CMK (cell line): ENCODE results near the gene FFAR3.

Source experiments
- DNase-seq: peaks from one replicate; pipeline ENCODE4 v3.0.0-alpha.2; 2010; ENCODE audit warnings: low read depth

FFAR3 gene

DNA sequence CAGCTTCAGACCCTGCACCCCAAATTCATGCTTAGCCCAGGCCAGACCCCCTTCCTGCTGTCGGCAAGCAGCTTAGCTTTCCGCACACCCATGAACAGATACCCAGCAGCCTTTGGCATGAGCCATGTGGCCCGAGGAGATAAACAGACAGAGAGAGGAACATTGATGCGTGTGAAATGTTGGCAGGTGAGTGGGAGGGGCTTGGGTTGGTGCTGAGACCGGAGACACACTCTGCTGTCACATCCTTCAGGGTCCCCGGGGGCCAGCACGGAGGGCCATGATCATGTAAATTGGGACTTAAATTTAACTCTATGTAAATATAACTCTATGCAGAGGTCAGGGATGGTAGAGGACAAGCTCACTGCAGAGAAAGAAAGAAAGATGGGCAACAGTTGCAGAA is 27.8 kb upstream of the FFAR3 start:
- no peak for DNase-seq

DNA sequence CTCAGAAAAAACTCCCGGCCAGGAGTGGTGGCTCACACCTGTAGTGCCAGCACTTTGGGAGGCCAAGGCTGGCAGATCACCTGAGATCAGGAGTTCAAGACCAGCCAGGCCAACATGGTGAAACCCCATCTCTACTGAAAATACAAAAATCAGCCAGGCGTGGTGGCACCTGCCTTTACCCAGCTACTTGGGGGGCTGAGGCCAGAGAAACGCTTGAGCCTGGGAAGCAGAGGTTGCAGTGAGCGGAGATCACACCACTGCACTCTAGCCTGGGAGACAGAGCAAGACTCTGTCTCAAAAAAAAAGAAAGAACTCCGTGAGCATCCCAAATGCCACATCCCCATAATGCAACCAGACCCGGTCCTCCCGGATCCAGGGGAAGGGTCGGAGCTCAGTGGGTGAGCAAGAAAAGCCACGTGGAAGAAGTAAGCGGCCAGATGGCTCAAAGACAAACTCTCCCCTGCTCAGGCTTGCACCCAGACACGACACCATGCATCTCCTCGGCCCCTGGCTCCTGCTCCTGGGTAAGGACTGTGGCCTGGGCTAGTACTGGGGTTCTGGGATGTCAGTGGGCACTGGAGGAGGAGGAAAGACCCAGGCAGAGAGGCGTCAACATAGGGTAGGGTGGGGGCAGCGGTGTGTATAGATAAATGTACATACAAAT is 26.6 kb upstream of the FFAR3 start:
- DNase-seq = no peak

DNA sequence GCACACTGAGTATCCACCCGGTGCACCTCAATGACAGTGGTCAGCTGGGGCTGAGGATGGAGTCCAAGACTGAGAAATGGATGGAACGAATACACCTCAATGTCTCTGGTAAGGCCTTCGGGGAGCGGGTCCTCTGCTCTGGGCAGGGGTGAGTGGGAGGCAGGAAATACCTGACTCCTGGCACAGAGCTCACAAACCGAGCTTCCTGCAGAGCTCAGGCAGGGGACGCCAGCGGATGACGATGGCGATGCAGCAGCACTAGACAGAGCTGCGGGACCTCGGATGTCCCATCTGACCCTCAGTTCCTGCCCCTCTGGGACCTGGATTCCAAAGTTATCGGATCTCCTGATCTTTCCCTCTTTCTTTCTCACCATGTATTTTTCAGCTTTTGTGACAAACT is 25.4 kb upstream of the FFAR3 start:
- no peak for DNase-seq

DNA sequence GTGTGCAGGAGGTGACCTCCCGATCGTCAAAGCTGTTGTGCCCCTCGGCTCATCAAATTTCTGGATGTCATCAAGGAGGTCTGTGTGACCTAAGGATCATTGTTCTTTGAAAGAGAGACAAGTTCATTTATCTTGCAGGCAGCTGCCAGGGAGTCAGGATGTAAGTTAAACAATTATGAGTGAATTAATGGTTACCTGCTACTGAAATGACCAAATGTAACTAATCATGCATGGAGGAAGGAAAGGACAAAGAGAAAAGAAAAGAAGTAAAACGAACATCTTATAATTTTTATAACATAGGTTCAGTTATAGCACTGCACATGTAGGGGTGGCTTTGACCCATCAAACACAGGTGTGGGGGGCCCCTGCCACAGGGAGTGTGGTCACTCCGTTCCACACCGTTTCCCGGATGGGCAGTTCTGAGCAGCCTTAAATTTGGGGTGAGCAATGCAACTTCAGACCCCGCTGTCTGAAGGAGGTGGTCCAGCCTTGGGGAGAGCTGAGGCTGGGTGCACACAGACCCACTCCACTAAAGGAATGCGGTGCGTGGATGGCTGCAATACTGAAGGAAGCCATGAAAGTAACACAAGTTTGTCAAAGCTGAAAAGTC is 24.0 kb upstream of the FFAR3 start:
- DNase-seq = no peak

DNA sequence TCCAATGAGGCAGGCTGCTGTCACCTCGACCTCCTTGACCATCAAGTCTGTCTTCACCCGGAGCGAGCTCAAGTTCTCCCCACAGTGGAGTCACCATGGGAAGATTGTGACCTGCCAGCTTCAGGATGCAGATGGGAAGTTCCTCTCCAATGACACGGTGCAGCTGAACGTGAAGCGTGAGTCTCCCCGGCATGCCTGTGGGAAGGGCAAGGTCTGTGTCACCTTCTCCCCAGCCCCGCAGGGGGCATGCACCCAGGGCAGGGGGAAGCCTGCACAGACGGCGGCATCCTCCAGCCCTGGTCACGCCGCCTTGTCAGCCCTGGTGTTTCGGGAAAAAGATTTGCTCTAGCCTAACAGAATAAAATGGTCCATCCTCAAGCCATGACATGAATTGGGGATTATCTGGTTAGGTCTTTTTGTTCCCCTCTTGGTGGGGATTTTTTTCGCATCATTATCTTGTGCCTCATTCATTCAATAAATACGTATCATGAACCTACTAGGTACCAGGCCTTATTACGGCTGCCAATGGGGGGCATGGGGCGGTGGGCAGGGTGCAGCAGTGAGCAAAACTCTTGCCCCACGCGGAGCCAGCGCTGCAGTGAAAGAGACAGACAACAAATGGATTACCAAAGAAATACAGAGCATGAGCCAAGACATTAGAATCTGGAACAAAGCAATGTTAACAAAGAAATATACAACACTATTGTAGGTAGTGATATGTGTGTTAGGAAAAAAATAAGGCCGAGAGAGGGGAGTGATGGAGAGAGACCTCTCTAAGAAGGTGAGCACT is 21.9 kb upstream of the FFAR3 start:
- no peak for DNase-seq

DNA sequence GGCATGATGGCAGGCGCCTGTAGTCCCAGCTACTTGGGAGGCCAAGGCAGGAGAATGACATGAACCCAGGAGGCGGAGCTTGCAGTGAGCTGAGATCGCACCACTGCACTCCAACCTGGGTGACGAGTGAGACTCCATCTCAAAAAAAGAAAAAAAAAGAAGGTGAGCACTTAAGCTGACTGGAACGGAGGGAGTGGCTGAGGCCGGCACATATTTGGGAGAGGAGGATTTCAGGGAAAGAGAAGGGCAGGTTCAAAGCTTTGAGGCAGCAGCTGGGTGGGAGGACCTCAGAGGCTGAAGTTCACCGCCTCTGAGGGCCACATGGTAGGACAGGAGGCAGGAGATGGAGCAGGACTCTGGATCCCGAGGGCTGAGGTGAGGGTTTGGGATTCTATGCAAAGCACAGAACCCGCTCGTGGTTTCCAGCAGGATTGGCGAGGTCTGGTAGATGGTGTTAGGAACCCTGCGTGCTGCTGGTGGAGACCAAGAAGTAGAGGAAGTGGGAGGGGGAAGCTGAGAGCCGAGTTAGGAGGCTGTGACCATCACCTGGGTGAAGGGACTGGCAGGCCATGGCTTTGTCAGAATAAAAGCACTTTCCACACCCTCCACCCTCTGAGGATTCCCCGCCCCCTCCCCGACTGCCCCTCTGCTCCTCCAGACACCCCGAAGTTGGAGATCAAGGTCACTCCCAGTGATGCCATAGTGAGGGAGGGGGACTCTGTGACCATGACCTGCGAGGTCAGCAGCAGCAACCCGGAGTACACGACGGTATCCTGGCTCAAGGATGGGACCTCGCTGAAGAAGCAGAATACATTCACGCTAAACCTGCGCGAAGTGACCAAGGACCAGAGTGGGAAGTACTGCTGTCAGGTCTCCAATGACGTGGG is 20.9 kb upstream of the FFAR3 start:
- DNase-seq = no peak

DNA sequence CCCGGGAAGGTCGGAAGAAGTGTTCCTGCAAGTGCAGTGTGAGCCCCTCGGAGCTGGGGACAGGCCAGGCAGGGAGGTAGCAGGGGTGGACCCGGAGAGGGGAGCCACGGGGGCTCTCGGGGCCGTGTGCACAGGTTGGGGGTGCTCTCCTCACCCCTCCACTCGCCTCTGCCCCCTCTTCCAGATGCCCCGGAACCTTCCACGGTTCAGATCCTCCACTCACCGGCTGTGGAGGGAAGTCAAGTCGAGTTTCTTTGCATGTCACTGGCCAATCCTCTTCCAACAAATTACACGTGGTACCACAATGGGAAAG is 20.3 kb upstream of the FFAR3 start:
- DNase-seq = no peak

DNA sequence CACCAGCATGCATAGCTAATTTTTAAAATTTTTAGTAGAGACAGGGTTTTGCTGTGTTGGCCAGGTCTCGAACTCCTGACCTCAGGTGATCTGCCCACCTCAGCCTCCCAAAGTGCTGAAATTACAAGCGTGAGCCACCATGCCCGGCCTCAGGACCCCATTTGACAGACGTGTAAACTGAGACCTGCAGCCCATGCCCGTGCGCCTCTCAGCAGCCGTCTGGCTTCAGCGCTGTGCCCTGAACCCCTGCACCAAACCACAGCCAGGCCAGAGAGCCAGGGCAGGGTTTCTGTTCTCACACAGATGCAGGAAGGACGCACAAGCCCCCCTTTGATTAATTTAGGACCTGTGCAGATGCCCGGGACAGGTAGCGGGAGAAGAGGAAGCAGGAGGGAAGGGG is 17.8 kb upstream of the FFAR3 start:
- DNase-seq = no peak

DNA sequence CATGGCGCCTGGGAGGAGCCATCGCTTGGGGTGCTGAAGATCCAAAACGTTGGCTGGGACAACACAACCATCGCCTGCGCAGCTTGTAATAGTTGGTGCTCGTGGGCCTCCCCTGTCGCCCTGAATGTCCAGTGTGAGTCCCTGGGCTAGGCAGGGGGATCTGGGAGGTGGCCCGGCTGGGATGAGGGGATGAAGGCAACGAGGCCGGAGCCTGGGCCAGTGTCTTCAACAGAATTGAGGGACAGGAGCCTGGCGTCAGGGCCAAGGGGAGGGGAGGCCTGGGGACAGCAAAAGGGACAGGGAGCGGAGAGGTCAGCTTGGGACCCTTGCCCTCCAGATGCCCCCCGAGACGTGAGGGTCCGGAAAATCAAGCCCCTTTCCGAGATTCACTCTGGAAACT is 17.3 kb upstream of the FFAR3 start:
- no peak for DNase-seq

DNA sequence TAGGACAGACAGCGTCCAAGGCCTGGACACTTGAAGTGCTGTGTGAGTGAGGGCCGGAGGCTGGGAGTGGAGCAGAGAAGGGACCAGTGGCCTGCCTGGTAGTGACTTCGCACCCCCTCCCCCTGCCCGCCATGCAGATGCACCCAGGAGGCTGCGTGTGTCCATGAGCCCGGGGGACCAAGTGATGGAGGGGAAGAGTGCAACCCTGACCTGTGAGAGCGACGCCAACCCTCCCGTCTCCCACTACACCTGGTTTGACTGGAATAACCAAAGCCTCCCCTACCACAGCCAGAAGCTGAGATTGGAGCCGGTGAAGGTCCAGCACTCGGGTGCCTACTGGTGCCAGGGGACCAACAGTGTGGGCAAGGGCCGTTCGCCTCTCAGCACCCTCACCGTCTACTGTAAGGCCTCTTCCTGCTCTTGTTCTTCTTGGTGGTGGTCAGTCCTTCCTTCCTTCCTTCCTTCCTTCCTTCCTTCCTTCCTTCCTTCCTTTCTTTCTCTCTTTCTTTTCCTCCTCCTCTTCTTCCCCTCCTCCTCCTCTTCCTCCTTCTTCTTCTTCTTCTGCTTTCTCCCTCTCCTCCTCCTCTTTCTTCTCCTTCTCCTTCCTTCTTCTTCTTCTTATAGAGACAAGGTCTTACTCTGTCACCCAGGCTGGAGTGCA is 16.6 kb upstream of the FFAR3 start:
- DNase-seq = no peak

DNA sequence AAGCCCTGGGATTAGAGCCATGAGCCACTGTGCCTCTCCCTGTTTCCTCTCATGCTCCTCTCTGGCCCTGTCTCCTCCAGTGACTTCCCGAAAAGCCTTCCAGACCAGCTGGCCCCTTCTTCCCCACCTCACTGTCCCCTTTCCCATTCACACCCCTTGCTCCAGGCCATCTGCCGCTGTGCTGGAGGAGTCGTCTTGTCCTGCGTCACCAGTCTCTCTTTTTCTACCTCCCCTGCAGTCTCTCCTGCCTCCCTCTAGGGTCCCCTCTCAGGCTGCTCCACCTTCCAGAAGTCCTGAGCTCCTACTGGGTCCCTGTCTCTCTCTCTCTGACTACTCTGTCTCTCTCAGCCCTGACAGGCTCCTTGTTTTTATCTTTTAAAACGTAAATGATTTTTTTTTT is 15.8 kb upstream of the FFAR3 start:
- DNase-seq = no peak

DNA sequence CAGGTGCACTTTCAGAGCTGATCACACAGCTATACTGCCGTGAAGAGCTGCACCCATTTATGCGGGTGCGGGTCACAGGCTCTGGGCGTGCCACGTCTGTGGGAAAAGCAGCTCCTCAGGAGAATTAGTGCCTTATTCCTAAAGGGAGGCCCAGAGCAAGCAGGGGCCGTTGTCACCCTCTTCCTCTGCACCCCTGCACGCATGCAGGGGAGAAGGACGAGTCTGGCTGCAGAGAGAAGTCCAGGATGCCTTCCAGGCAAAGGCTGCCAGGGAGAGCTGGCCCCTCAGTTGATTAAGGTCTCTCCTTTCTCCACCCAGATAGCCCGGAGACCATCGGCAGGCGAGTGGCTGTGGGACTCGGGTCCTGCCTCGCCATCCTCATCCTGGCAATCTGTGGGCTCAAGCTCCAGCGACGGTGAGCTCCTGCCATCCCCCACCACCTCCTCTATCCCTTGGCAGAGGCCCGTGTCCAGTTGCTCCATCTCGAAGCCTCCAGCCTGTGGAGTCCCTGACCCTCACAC is 13.7 kb upstream of the FFAR3 start:
- no peak for DNase-seq

DNA sequence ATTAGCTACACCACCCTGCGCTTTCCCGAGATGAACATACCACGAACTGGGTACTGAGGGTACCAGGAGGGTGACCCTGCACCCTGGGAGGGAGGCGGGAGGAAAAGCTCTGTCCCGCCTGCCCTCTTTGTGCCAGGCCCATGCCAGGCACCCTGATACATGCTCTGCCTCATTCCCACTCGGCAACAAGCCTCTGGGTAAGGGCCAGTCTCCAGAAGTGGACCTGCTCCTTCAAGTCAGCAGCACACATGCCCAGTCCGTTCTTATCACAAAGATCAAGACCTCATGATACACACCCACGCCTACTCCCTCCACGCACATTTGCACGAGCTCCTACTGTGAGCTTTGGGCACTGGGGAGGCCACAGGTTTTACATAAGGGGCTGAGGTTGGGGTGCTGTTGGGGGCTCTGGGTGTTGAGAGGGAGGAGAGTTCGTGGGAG is 12.6 kb upstream of the FFAR3 start:
- DNase-seq = no peak

DNA sequence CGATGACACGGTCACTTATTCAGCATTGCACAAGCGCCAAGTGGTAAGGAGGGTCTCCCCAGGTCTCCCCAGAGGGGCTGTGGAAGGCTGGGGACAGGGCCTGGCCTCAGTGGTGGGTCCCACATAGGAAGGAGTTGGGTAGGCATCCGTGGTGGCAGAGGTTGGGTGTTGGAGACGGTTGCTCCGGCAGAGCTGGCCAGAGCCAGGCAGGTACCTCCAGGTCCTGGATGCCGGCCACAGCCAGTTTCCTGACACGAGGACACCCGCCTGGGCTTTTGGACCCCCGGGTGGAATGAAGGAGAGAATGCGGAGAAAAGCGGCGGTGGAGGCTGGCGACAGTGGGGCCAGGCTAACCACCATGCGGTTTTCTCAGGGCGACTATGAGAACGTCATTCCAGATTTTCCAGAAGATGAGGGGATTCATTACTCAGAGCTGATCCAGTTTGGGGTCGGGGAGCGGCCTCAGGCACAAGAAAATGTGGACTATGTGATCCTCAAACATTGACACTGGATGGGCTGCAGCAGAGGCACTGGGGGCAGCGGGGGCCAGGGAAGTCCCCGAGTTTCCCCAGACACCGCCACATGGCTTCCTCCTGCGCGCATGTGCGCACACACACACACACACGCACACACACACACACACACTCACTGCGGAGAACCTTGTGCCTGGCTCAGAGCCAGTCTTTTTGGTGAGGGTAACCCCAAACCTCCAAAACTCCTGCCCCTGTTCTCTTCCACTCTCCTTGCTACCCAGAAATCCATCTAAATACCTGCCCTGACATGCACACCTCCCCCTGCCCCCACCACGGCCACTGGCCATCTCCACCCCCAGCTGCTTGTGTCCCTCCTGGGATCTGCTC is 11.8 kb upstream of the FFAR3 start:
- no peak for DNase-seq

DNA sequence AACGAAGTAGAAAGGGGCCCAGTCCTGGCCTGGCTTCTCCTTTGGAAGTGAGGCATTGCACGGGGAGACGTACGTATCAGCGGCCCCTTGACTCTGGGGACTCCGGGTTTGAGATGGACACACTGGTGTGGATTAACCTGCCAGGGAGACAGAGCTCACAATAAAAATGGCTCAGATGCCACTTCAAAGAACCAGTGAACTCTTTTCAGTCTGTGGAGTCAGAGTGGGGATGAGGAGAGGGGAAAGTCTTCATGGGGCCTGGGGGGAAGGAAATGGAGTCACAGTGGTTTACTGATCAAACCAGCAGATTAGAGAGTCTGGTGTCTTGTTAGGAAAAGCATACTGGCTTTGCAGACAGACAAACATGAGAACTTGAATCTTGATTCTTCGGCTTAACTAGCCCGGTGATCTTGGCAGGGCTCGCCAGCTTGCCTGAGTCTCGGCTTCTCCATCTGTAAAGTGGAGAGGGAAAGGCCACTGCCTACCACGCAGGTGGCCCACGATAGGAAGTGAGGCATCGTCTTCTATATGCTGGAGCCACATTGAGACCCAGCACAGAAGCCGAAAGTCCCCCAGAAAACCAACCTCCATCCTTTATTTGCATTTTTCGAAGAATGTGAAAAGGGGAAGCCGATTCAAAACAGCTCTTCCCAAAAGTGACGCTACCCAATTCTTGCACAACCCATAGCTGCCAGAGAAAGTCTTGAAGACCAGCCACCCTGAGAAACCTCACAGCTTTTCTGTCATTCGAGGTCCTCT is 10.9 kb upstream of the FFAR3 start, which contains the start of gene FFAR1:
Gene FFAR1 (plus strand): TSS at position 732 of the 759 bp plus-strand sequence. CDS start 3,650 bp downstream, outside the sequence.
- no peak for DNase-seq

DNA sequence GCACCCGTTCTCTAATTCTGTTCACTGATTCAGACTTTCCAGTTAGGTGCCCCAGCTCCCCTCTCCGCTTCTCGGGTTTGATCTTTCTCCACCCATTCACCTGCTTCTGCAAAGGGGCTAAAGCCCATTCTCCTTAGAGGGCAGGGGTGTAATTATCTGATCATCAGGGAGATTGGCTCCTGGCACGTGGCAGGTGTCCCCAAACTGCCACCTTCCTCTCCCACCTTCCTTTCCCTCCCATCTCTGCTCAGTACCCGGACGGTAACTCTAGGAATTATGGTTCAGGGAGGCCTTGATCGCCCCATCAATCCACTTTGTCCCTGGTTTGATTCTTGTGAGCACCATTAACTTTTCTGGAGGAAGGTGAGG is 10.3 kb upstream of the FFAR3 start:
- DNase-seq = no peak

DNA sequence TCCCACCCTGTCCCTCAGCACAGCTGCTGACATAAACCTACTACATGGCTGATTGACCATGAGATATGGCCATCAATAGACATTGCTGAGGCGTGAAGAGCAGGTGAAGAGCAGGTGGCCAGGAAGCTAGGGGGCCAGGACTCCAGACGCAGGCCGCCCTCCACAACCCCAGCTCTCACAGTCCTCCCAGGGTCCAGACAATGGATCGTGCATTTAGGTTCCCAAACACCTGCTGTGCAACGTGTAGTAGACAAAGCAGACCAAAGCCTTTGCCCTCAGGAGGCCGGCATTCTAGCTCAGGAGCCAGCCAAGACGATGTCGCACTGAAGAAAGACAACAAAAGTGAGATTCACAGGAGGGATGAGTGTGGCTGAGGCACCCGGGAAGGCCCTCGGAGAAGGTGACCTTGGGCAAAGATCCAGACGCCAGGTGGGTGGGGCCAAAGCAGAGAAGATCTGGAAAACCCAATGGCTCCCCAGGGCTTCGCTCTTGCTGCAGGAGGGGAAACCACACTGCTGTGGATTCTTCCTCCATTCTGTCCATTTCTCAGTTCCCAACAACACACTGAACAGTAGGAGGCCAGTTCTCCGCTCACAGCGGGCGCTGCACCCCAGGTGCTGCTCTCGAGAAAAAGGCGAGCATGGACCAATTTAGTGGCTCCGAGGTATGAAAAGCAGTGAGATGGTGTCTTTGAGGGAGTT is 9.2 kb upstream of the FFAR3 start:
- DNase-seq = no peak

DNA sequence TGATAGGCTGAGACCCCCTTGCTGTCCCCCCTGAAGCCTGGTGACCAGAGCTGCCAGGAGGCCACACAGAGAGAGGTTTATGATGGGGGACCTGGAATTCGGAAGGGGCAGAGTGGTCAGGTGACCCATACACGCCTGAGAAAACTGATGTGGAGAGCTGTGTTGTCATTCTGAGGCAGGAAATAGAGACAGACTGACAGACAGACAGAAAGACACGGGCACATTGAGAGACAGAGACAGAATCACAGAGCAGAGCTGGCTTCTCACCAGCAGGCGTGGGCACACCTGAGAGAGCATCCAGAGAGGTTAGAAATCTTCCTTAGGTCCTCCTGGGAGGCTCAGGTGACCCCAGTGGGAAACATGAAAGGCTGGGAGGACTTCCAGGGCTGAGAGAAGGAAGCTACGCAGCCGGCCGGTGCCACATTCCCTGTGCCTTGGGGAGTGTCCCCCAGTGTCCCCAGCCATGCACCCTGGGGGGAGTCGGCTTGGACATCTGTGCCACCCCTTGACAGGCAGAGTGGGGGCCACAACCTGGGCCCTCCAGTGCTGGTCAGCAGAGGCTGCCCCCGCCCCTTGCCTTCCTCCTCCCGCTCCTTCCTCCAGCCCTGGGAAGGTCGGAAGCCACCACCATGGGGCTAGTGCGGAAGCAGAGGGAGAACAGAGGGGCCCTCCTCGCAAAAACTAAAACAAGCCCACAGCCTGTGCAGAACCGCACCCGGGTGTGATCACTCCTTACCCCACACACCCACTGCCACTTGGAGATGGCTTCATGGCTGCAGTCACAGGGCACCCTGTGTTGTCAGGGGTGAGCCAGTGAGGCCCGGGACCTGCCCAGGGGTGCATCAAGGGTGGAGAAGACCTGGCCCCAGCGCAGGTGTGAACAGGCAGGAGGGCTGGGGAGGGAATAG is 8.4 kb upstream of the FFAR3 start:
- no peak for DNase-seq
